HL-60 (cell line): ENCODE data around the gene EFL1.
"Not testable (repeated sequence)": the region's sequence is repeated elsewhere in the genome, so short reads cannot be mapped to it uniquely, and the experiment has no call there.

Experiments used
- CTCF ChIP-seq: IDR thresholded peaks from one replicate; pipeline ENCODE4 v1.5.1; 2011; ENCODE audit warnings: low read length, control low read depth, inconsistent platforms; ENCODE audit not compliant: insufficient read depth
- GABPA ChIP-seq: IDR thresholded peaks from 2 replicates; pipeline ENCODE4 v1.6.1; 2012; ENCODE audit warnings: low read depth
- POLR2AphosphoS5 ChIP-seq: IDR thresholded peaks from 2 replicates; pipeline ENCODE4 v1.6.1; 2012; ENCODE audit warnings: low read depth
- REST ChIP-seq: IDR thresholded peaks from 2 replicates; pipeline ENCODE4 v1.6.1; 2012; ENCODE audit warnings: low read depth; ENCODE audit not compliant: insufficient replicate concordance
- SPI1 ChIP-seq: IDR thresholded peaks from 2 replicates; pipeline ENCODE4 v1.6.1; 2012; ENCODE audit warnings: low read depth, mild to moderate bottlenecking, borderline replicate concordance

- not testable (repeated sequence) for TF ChIP-seq CTCF, POLR2AphosphoS5, REST, GABPA, SPI1
These were observed 21.8 kb upstream of the EFL1 start for GRCh38 chr15:82284381-82284780.
